Stimulated activated naive CD4-positive, alpha-beta T cell treated with Interleukin-2 at 50 U/mL for 16 hours (primary cell): Measurements from ENCODE around the gene PIGS.

Experiments
- DNase-seq: peaks from one replicate; lab custom pipeline; 2025; lab: John Stamatoyannopoulos, UW

PIGS gene

DNA sequence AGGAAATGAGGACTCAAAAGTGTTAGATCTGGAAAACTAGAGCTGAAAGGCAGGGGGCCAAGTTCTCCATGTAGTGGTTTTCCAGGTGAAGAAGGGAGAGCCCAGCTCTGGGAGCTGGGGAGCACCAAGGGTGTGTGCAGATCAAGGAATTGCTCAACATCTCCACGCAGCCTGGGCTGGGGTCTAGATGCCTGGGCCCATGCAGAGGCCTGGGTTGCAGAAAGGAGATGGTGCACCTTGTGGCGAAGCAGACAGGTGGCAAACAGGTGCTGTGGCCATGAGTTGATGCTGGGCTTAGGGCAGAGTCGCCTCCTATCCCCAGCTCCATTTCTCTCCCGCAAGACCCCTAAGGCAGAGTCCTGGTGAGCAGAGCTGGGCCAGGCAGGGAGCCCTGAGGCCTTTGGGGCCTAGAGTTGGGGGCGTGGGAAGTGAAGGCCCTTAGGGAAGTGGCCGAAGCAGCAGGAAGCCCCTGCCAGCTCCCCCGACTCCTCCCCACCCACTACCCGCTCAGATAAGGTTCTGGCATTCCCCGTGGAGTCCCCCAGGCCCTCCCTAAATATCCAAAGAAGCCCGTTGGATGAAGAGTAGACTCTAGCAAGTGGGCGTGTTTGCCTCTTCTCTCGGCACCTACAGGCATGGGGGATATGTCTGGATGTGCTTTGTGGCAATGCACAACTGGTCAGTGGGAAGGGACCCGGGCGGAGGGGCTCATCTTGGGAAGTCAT, 64.4 kb downstream of the PIGS start:
- DNase-seq: no peak

DNA sequence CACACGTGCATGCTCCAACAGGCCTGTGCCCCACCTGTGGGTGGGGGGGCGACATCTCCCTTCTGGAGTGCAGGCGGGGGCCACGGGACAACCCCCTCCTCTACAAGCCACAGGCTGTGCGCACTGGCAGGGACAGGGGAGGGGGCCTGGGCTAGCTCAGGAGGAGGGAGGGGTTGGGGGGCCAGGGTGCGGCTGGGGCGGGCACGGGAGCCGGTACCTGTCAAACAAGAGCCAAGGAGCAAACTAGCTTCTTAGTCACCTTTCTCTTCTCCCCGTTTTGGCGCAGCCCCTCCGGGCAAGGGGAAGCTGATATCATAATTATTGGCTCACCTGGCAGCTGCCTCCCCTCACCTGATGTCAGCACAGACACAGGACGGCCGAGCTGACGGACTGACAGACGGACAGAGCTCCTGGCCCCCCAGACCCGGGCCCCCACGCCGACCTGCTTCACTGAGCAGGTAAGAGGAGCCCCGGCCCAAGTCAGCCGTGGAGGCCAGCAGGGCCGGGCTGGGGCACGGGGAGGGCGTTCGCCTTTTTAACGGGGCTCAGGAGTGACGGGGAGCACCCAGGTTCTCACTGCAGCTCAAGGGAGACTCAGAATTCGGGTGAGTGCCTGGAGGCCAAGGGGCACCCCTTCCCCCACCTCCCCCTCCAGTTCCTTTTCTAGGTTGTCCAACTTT, 65.2 kb downstream of the PIGS start, which contains the start of gene FOXN1:
TSS of gene FOXN1 (plus strand) at position 363 of the 680 bp plus-strand sequence. CDS start 17,622 bp downstream, outside the sequence.
- DNase-seq: no peak

DNA sequence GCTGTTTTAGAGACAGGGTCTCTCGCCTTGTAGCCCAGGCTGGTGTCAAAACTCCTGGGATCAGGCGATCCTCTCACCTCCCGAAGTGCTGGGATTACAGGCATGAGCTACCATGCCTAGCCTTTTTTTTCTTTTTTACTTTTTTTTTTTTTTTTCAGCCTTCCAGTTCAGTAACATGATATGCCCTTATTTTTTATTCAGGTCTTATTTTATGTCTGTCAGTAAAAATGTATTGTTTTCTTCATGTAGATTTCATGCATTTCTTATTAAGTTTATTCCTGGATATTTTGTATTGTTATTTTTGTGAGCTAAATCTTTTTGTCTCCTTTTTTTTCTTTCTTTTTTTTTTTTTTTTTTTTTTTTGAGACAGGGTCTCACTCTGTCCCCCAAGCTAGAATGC, 67.9 kb downstream of the PIGS start:
- DNase-seq: no peak
